MCF 10A (cell line): ENCODE results near the gene SLC23A1. TPM values are rescaled to one million over a fixed set of nuclear protein-coding genes. Genes with fewer than 3 reads are reported as not detected.

ENCODE experiments used
- BruUV-seq: library from RNA; stranded (reverse); fragments of 400-500 nt; replicated peaks from 2 replicates; lab custom pipeline; 2021; lab: Mats Ljungman, UMichigan
- CTCF ChIA-PET: fragments of 300-600 bp; sonication (Branson Sonifier 250); formaldehyde crosslinking; extraction: SDS; loops from one replicate; lab custom pipeline; 2021; ENCODE audit warnings: antibody characterized with exemption, inconsistent platforms; lab: Yijun Ruan, JAX
- POLR2A ChIA-PET: fragments of 300-600, 350-650 bp; sonication (Branson Sonifier 250); formaldehyde crosslinking; extraction: SDS; loops from one replicate; lab custom pipeline; 2020; ENCODE audit warnings: antibody characterized with exemption, inconsistent platforms; lab: Yijun Ruan, JAX
- DNase-seq: peaks from one replicate; pipeline ENCODE4 v3.0.0-alpha.2; 2018; ENCODE audit not compliant: unreplicated experiment
- H3K27ac Mint-ChIP-seq: one replicate; pipeline ENCODE4 v1.8.0; 2022; ENCODE audit warnings: mild to moderate bottlenecking, low read depth, mixed read lengths; ENCODE audit not compliant: unreplicated experiment
- H3K27me3 Mint-ChIP-seq: one replicate; pipeline ENCODE4 v1.8.0; 2022; ENCODE audit warnings: mixed read lengths; ENCODE audit not compliant: insufficient read depth, unreplicated experiment
- H3K36me3 Mint-ChIP-seq: one replicate; pipeline ENCODE4 v1.8.0; 2022; ENCODE audit warnings: mild to moderate bottlenecking, moderate library complexity, mixed read lengths; ENCODE audit not compliant: insufficient read depth, unreplicated experiment
- H3K4me1 Mint-ChIP-seq: one replicate; pipeline ENCODE4 v1.8.0; 2022; ENCODE audit warnings: mixed read lengths; ENCODE audit not compliant: insufficient read depth, unreplicated experiment
- H3K4me3 Mint-ChIP-seq: one replicate; pipeline ENCODE4 v1.8.0; 2022; ENCODE audit warnings: mild to moderate bottlenecking, moderate library complexity, mixed read lengths; ENCODE audit not compliant: unreplicated experiment
- H3K9me3 Mint-ChIP-seq: one replicate; pipeline ENCODE4 v1.8.0; 2022; ENCODE audit warnings: mixed read lengths; ENCODE audit not compliant: unreplicated experiment
- intact Hi-C: fragments of 100-400 bp; cut with micrococcal nuclease; formaldehyde crosslinking; loops from 2 replicates; pipeline ENCODE4 v1.14.1; 2022
- total RNA-seq: library from RNA; stranded (reverse); gene quantifications from 2 replicates; pipeline ENCODE4 v1.2.3, GENCODE V29; 2022
- TF ChIP-seq, protein P1 (sequence below): fragments of 200-600 bp; IDR thresholded peaks from one replicate; pipeline ENCODE4 v1.8.0; 2022; ENCODE audit warnings: antibody characterized with exemption, mild to moderate bottlenecking; ENCODE audit not compliant: unreplicated experiment

Gene SLC23A1
- total RNA-seq, 1 experiment from 2014 or later = not detected

DNA sequence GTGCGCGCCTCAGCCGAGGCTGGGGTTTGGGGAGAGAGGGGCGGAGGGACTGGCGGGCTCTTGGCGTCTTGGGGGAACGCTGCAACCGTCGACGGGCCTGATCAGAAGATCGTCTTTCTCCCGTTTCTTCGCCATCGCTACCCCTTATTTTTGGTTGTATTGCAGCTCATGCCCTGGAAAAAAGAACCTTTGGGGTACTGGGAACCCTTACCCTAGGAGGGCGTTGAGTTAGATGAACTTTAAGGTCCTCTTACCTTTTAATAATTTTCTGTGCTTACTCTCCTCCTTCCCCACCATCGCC lies 40.7 kb downstream of the SLC23A1 start:
- Mint-ChIP-seq H3K27me3 (no peaks in the 10 kb centered on the region), H3K27ac (peak overlapping the region; percentile 100), H3K4me3 (peak overlapping the region; percentile 97), H3K4me1 (peaks cover 20% of the 10 kb centered on the region), H3K9me3 (no peaks in the 10 kb centered on the region), H3K36me3 (peaks cover 51% of the 10 kb centered on the region)
- intact Hi-C loops = no loop called here
- BruUV-seq = no TSS peak
- DNase-seq = no peak
- ChIA-PET CTCF (interaction anchor here (0.6 to 3.1 kb wide), 17 partner anchors 10 to 1305 kb away, joined by 3 to 16 read pairs (median 4); partner anchors contain the start of gene MATR3), POLR2A (interaction anchor here (0.6 to 4.1 kb wide), 42 partner anchors 9 to 799 kb away, joined by 3 to 107 read pairs (median 7); partner anchors contain the start of genes DNAJC18, ETF1, HSPA9 and MATR3)
- TF ChIP-seq, protein P1, sequence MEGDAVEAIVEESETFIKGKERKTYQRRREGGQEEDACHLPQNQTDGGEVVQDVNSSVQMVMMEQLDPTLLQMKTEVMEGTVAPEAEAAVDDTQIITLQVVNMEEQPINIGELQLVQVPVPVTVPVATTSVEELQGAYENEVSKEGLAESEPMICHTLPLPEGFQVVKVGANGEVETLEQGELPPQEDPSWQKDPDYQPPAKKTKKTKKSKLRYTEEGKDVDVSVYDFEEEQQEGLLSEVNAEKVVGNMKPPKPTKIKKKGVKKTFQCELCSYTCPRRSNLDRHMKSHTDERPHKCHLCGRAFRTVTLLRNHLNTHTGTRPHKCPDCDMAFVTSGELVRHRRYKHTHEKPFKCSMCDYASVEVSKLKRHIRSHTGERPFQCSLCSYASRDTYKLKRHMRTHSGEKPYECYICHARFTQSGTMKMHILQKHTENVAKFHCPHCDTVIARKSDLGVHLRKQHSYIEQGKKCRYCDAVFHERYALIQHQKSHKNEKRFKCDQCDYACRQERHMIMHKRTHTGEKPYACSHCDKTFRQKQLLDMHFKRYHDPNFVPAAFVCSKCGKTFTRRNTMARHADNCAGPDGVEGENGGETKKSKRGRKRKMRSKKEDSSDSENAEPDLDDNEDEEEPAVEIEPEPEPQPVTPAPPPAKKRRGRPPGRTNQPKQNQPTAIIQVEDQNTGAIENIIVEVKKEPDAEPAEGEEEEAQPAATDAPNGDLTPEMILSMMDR = no peak

DNA sequence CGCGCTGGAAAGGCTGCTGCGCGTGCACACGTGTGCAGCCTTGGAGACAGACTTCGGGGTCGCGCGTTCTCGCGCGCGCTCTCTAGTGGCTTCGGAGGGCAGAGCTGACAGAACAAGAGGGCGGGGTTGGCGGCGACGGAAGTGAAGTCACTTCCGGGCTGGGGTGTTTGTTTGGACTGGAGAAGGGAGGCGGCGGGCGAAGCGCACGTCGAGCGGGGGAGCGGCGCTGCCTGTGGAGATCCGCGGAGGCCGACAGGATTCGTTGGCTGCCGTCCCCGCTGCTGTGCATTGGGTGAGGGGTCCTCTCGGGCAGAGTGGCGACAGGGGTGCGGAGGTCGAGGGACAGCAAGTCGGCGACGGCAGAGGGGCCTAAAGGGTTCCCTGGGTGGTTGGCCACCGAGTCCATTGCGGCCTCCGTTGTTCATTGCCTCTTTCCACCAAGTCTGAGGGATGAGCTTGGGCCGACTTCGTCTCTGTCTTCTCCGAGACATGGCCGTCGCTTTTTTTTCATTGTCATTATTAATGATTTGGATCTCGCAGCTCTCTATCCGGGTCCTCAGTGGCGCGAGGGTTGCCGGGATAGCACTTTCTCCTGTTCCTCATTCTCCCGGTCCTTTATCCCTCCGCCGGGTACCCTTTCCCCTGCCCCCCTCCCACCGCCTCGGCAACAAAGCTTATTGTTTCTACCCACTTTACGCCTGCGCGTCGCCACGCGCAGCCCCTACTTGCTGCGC lies 41.2 kb downstream of the SLC23A1 start, which contains the start of gene PAIP2:
PAIP2 (plus strand) TSS at position 166 of the 734 bp plus-strand sequence. CDS start 21,931 bp downstream, outside the sequence.
- no peaks in the 10 kb centered on the region for H3K9me3 Mint-ChIP-seq

DNA sequence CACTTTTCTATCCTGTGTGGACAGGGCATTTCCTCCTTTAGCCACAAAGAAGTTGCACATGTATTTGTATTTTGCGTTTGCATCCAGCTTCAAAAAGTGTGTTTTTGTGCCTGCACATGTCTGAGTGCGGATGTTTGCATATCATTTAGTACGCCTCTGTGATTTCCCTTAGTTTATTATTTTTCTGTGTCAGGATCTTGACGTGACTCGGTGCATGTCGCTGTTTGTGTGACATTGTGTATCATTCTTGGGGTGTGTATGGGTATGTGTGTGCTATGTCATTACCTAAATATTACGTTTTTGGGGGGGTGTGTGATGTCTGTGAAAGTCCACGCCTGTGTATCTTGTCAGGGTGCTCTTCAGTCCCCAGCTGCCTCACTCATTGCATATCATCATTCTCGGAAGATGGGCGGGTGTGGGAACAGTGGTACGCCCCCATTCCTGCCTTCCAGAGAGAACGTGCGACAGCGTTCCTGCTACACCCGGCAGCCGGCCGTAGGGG lies 41.9 kb downstream of the SLC23A1 start:
- TF ChIP-seq, protein P1 = no peak
- H3K4me3 Mint-ChIP-seq = peak overlapping the region; percentile 97
- ChIA-PET CTCF (interaction anchor here (0.6 to 3.1 kb wide), 19 partner anchors 9 to 554 kb away, joined by 3 to 16 read pairs (median 4); no protein-coding TSS in a partner anchor), POLR2A (interaction anchor here (0.6 to 4.1 kb wide), 38 partner anchors 9 to 884 kb away, joined by 3 to 107 read pairs (median 8); partner anchors contain the start of genes DNAJC18, ETF1, HSPA9 and MATR3)
- intact Hi-C loops = loop anchor here (2.0 kb wide), 2 partner anchors 48 to 62 kb away; partner anchors contain the start of gene MATR3
- no TSS peak for BruUV-seq
- DNase-seq = no peak
- no peaks in the 10 kb centered on the region for H3K9me3 Mint-ChIP-seq
- H3K27me3 Mint-ChIP-seq = no peaks in the 10 kb centered on the region
- H3K36me3 Mint-ChIP-seq = peaks cover 43% of the 10 kb centered on the region
- peaks cover 20% of the 10 kb centered on the region for H3K4me1 Mint-ChIP-seq
- peak overlapping the region; percentile 100 for H3K27ac Mint-ChIP-seq

More for the DNA sequence above, 41.2 kb downstream of the SLC23A1 start, which contains the start of gene PAIP2:
- Mint-ChIP-seq H3K4me1 (peaks cover 20% of the 10 kb centered on the region), H3K27ac (peak within 1 kb of the TSS; percentile 100), H3K4me3 (peak within 1 kb of the TSS; percentile 97), H3K27me3 (no peaks in the 10 kb centered on the region), H3K36me3 (peaks cover 46% of the 10 kb centered on the region)
- TSS peak; percentile 91 for BruUV-seq
- TF ChIP-seq, protein P1 = peak; percentile 85
- intact Hi-C loops = loop anchor here (2.0 kb wide), 2 partner anchors 49 to 61 kb away; partner anchors contain the start of gene MATR3
- ChIA-PET POLR2A (interaction anchor here (0.6 to 4.1 kb wide), 53 partner anchors 9 to 884 kb away, joined by 3 to 107 read pairs (median 6); partner anchors contain the start of genes DNAJC18, ETF1, HSPA9 and MATR3), CTCF (interaction anchor here (0.6 to 3.1 kb wide), 24 partner anchors 10 to 1305 kb away, joined by 3 to 16 read pairs (median 4); partner anchors contain the start of gene MATR3)
- peak; percentile 99 for DNase-seq
